Hepatocyte (in vitro differentiated cells): ENCODE data around the gene NIPAL3. TPM values are rescaled to one million over a fixed set of nuclear protein-coding genes. Genes with fewer than 3 reads are reported as not detected.
"Not testable (repeated sequence)": the region's sequence is repeated elsewhere in the genome, so short reads cannot be mapped to it uniquely, and the experiment has no call there.

Experiments
- DNase-seq: peaks from one replicate; pipeline ENCODE4 v3.0.0-alpha.2; 2016; ENCODE audit warnings: low spot score
- H2AFZ ChIP-seq: fragments of 200-600 bp; sonication (generic); 2 replicates; pipeline ENCODE4 v1.6.0; 2016; ENCODE audit warnings: antibody characterized with exemption, mild to moderate bottlenecking
- H3K27ac ChIP-seq: fragments of 200-600 bp; sonication (generic); 2 replicates; pipeline ENCODE4 v1.5.1; 2016; ENCODE audit warnings: mild to moderate bottlenecking
- H3K27me3 ChIP-seq: fragments of 200-600 bp; sonication (generic); 2 replicates; pipeline ENCODE4 v1.6.1; 2016
- H3K36me3 ChIP-seq: fragments of 200-600 bp; sonication (generic); replicated peaks from 2 replicates; pipeline ENCODE4 v1.5.1; 2016; ENCODE audit warnings: low read depth; ENCODE audit not compliant: insufficient read depth
- H3K4me1 ChIP-seq: fragments of 200-600 bp; sonication (generic); 2 replicates; pipeline ENCODE4 v1.5.1; 2016; ENCODE audit warnings: mild to moderate bottlenecking, moderate library complexity; ENCODE audit not compliant: insufficient read depth
- H3K4me2 ChIP-seq: fragments of 200-600 bp; sonication (generic); 2 replicates; pipeline ENCODE4 v1.6.0; 2016
- H3K4me3 ChIP-seq: fragments of 200-600 bp; sonication (generic); 2 replicates; pipeline ENCODE4 v1.5.1; 2016; ENCODE audit warnings: mild to moderate bottlenecking
- H3K79me2 ChIP-seq: fragments of 200-600 bp; sonication (generic); 2 replicates; pipeline ENCODE4 v1.6.0; 2017; ENCODE audit warnings: mild to moderate bottlenecking
- H3K9me2 ChIP-seq: fragments of 200-600 bp; sonication (generic); replicated peaks from 2 replicates; pipeline ENCODE4 v1.6.0; 2017; ENCODE audit warnings: mild to moderate bottlenecking; ENCODE audit not compliant: insufficient read depth
- H3K9me3 ChIP-seq: fragments of 200-600 bp; sonication (generic); 2 replicates; pipeline ENCODE4 v1.5.1; 2016; ENCODE audit warnings: low read depth, mild to moderate bottlenecking
- H4K20me1 ChIP-seq: fragments of 200-600 bp; sonication (generic); 2 replicates; pipeline ENCODE4 v1.6.0; 2016; ENCODE audit warnings: mild to moderate bottlenecking; ENCODE audit not compliant: insufficient read depth, poor library complexity, severe bottlenecking
- EZH2 ChIP-seq: fragments of 200-600 bp; sonication (generic); IDR thresholded peaks from 2 replicates; pipeline ENCODE4 v1.6.1; 2016; ENCODE audit warnings: antibody characterized with exemption, mild to moderate bottlenecking, borderline replicate concordance
- EZH2phosphoT487 ChIP-seq: fragments of 200-600 bp; sonication (generic); IDR thresholded peaks from one replicate; pipeline ENCODE4 v1.6.1; 2018; ENCODE audit warnings: antibody characterized with exemption, mild to moderate bottlenecking, low read depth, moderate library complexity; ENCODE audit not compliant: unreplicated experiment, severe bottlenecking
- WGBS: methylation state at CpG from one replicate; pipeline ENCODE4 v1.1.6; 2016; ENCODE audit warnings: low lambda C conversion rate; ENCODE audit errors: missing lambda C conversion rate; 5-methylcytosine and 5-hydroxymethylcytosine counted together
- polyA plus RNA-seq: library from polyadenylated mRNA; unstranded; fragments of >200 nt; fragmentation: Nextera tagmentation; extraction: Ambion mirVana; gene quantifications from 2 replicates; pipeline ENCODE4 v1.2.1, GENCODE V29; 2016
- total RNA-seq: library from RNA; depleted of rRNA; stranded (reverse); fragments of >200 nt; gene quantifications from 2 replicates; pipeline ENCODE4 v1.2.3, GENCODE V29; 2014
- TF ChIP-seq, protein P1 (sequence below): fragments of 200-600 bp; sonication (generic); IDR thresholded peaks from 2 replicates; pipeline ENCODE4 v1.5.1; 2016; ENCODE audit warnings: antibody characterized with exemption, mild to moderate bottlenecking; ENCODE audit not compliant: poor library complexity

Gene NIPAL3
- total and polyA plus RNA-seq, 2 experiments from 2014 or later: 26.6 to 27.3 TPM

DNA sequence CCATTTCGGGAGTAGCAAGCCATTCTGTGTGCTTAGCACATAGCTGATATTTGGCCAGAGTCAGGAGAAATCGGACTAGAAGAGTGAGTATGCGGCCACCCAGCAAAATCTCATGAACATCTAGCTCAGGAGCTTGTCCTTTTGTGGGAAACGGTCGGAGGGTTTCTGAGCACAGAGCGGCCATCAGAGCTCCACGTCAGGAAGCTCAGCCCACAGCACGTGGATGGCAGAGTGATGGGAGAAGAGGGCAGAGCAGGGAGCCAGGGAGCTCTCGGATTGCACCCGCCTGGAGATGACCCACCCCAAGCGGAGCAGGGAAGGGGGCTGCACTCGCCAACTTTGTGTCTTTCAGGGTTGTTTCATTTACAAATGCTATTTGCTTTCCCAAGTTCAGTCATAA, 100.9 kb downstream of the NIPAL3 start:
- Histone ChIP-seq H3K27me3 (no peaks in the 10 kb centered on the region), H3K4me1 (no peaks in the 10 kb centered on the region), H3K4me3 (no peak overlapping the region), H3K79me2 (no peaks in the 10 kb centered on the region), H4K20me1 (no peaks in the 10 kb centered on the region), H2AFZ (no peak overlapping the region), H3K9me2 (no peaks in the 10 kb centered on the region), H3K27ac (no peak overlapping the region), H3K9me3 (no peaks in the 10 kb centered on the region), H3K4me2 (no peak overlapping the region), H3K36me3 (no peaks in the 10 kb centered on the region)
- TF ChIP-seq, protein P1, sequence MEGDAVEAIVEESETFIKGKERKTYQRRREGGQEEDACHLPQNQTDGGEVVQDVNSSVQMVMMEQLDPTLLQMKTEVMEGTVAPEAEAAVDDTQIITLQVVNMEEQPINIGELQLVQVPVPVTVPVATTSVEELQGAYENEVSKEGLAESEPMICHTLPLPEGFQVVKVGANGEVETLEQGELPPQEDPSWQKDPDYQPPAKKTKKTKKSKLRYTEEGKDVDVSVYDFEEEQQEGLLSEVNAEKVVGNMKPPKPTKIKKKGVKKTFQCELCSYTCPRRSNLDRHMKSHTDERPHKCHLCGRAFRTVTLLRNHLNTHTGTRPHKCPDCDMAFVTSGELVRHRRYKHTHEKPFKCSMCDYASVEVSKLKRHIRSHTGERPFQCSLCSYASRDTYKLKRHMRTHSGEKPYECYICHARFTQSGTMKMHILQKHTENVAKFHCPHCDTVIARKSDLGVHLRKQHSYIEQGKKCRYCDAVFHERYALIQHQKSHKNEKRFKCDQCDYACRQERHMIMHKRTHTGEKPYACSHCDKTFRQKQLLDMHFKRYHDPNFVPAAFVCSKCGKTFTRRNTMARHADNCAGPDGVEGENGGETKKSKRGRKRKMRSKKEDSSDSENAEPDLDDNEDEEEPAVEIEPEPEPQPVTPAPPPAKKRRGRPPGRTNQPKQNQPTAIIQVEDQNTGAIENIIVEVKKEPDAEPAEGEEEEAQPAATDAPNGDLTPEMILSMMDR: no peak
- TF ChIP-seq EZH2 (no peak), EZH2phosphoT487 (no peak)
- no peak for DNase-seq
- 89% methylated on average over 12 of the region's 12 CpGs for WGBS

DNA sequence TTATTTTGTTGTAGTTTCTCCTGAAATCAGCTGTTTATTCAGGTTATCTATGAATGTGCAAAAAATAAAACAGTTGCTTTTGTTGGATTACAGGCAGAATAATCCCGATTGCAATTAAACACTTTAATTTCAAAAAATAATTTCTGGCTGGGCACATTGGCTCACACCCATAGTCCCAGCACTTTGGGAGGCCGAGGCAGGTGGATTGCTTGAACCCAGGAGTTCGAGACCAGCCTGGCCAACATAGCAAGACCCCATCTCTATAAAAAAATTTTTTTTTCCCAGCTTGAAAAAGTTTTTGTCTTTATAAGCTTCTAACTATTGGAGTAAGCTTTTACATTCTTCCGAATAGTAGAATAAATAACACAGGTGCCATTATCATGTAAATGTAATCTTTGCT, 102.3 kb downstream of the NIPAL3 start:
- 93% methylated on average over 4 of the region's 4 CpGs for WGBS
- TF ChIP-seq EZH2phosphoT487 (no peak), EZH2 (no peak)
- TF ChIP-seq, protein P1: no peak
- H3K79me2 ChIP-seq: no peaks in the 10 kb centered on the region
- H2AFZ ChIP-seq: no peak overlapping the region
- no peaks in the 10 kb centered on the region for H3K27me3 ChIP-seq
- H3K36me3 ChIP-seq: no peaks in the 10 kb centered on the region
- no peak overlapping the region for H3K4me2 ChIP-seq
- no peak overlapping the region for H3K4me3 ChIP-seq
- H3K27ac ChIP-seq: no peak overlapping the region
- no peaks in the 10 kb centered on the region for H3K9me2 ChIP-seq
- H4K20me1 ChIP-seq: no peaks in the 10 kb centered on the region
- H3K4me1 ChIP-seq: no peaks in the 10 kb centered on the region
- no peak for DNase-seq
- no peaks in the 10 kb centered on the region for H3K9me3 ChIP-seq

DNA sequence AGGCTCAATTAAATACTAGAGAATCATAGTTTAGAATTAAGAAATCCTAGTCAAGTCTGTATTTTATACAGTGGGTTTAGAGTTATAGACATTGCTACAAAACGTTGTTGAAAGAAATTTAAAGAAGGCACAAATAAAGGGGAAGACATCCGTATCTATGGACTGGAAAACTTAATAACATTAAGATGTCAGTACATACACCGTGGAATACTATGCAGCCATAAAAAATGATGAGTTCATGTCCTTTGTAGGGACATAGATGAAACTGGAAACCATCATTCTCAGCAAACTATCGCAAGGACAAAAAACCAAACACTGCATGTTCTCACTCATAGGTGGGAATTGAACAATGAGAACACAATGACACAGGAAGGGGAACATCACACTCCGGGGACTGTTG, 104.7 kb downstream of the NIPAL3 start:
- H2AFZ ChIP-seq, H3K4me1 ChIP-seq, H3K27me3 ChIP-seq, H3K27ac ChIP-seq, H3K9me3 ChIP-seq, H3K4me3 ChIP-seq, H3K4me2 ChIP-seq, H3K79me2 ChIP-seq, H3K36me3 ChIP-seq, DNase-seq, H4K20me1 ChIP-seq, H3K9me2 ChIP-seq: not testable (repeated sequence)
- WGBS: 95% methylated on average over 5 of the region's 5 CpGs

Other genes with a start within 250 kb of the NIPAL3 start
- 5.8 and 6.4 TPM in 2 replicates for gene IFNLR1, start 228.5 kb upstream of the NIPAL3 start, total RNA-seq
- 3.6 and 7.5 TPM in 2 replicates for gene IFNLR1, start 228.5 kb upstream of the NIPAL3 start, polyA plus RNA-seq
- gene GRHL3, start 96.4 kb upstream of the NIPAL3 start, total RNA-seq: 2.4 and 2.7 TPM in 2 replicates
- gene GRHL3, start 96.4 kb upstream of the NIPAL3 start, polyA plus RNA-seq: 6.9 and 7.9 TPM in 2 replicates
- 2.9 and 3.5 TPM in 2 replicates for gene STPG1, start 2.0 kb upstream of the NIPAL3 start, total RNA-seq
- 4.3 and 5.5 TPM in 2 replicates for gene STPG1, start 2.0 kb upstream of the NIPAL3 start, polyA plus RNA-seq
- 9.0 and 10.1 TPM in 2 replicates for gene RCAN3, start 87.0 kb downstream of the NIPAL3 start, total RNA-seq
- gene RCAN3, start 87.0 kb downstream of the NIPAL3 start, polyA plus RNA-seq: 6.2 and 6.4 TPM in 2 replicates
- 6.3 and 8.1 TPM in 2 replicates for gene NCMAP, start 140.3 kb downstream of the NIPAL3 start, total RNA-seq
- 2.7 and 3.5 TPM in 2 replicates for gene NCMAP, start 140.3 kb downstream of the NIPAL3 start, polyA plus RNA-seq
- 52.5 and 61.6 TPM in 2 replicates for gene SRRM1, start 227.5 kb downstream of the NIPAL3 start, total RNA-seq
- gene SRRM1, start 227.5 kb downstream of the NIPAL3 start, polyA plus RNA-seq: 84.3 and 131 TPM in 2 replicates